ENCODE results near the gene SPATS2L.

DNA sequence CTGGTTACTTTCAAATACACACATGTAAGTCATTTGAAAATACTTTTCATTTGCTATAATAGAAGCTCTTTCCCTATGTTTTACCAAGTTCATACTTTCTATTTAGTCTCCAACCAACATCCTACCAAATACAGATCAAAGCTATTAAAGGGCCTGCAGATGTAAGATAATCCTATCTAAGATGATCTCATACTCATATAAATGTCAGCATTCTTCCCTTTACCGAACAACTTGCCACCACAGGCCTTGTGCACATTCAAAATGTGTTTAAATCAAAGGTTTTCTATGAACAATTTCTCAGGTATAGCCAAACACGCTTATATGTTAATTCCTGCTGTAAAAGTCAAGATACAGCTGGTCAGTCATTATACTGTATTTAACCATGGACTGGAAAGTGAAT lies 180.0 kb downstream of the SPATS2L start:
- TF ChIP-seq, protein P1, sequence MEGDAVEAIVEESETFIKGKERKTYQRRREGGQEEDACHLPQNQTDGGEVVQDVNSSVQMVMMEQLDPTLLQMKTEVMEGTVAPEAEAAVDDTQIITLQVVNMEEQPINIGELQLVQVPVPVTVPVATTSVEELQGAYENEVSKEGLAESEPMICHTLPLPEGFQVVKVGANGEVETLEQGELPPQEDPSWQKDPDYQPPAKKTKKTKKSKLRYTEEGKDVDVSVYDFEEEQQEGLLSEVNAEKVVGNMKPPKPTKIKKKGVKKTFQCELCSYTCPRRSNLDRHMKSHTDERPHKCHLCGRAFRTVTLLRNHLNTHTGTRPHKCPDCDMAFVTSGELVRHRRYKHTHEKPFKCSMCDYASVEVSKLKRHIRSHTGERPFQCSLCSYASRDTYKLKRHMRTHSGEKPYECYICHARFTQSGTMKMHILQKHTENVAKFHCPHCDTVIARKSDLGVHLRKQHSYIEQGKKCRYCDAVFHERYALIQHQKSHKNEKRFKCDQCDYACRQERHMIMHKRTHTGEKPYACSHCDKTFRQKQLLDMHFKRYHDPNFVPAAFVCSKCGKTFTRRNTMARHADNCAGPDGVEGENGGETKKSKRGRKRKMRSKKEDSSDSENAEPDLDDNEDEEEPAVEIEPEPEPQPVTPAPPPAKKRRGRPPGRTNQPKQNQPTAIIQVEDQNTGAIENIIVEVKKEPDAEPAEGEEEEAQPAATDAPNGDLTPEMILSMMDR (IDR thresholded peaks at IDR 0.05) = no peak
- TF ChIP-seq POLR2A (IDR thresholded peaks at IDR 0.05) (no peak), POLR2AphosphoS5 (IDR thresholded peaks at IDR 0.05) (no peak)

Measured in breast epithelium (tissue), 3 donors.